K562 (cell line): Measurements from ENCODE around the gene FZD4. TPM values are rescaled to one million over a fixed set of nuclear protein-coding genes. Genes with fewer than 3 reads are reported as not detected.

Source experiments
- polyA plus RNA-seq, 8 experiments: library from polyadenylated mRNA; depleted of rRNA in 4 of 8; stranded (reverse) in 5 of 8; unstranded in 3 of 8; fragments of >200 nt; fragmentation: Nextera tagmentation in 2 of 8; fragmentation: Illumina TruSeq in 1 of 8; extraction: Ambion mirVana in 2 of 8; extraction: Trizol in 1 of 8; gene quantifications; 2 replicates each; pipeline versions ENCODE4 v1.2.1 to v1.2.3, GENCODE V29; 2011 to 2014; ENCODE audit warnings: inconsistent platforms in 1 of 8, missing spikeins in 1 of 8
- total RNA-seq, 7 experiments: library from RNA; depleted of rRNA in 6 of 7; stranded (reverse); fragments of >200 nt in 6 of 7; fragmentation: Illumina TruSeq in 2 of 7; extraction: Trizol in 2 of 7; gene quantifications; 2 replicates each; pipeline versions ENCODE4 v1.2.1 to v1.2.3, GENCODE V29; 2011 to 2021; ENCODE audit warnings: low replicate concordance in 1 of 7

FZD4 gene
- total and polyA plus RNA-seq, 9 of the 15 experiments (the other 6 are each of a cell fraction or from before 2014, with no cell fraction given), result 1.2 to 7.9 (median 5.8) TPM

Other genes starting within 250 kb of the FZD4 start
- 0.05 and 0.16 TPM in 2 replicates for gene PRSS23, start 154.9 kb downstream of the FZD4 start, total RNA-seq (2014; rRNA removed)
- 0.11 and 0.16 TPM in 2 replicates for gene PRSS23, start 154.9 kb downstream of the FZD4 start, total RNA-seq (2014; rRNA removed; fragmentation: Illumina TruSeq; extraction: Trizol)
- gene PRSS23, start 154.9 kb downstream of the FZD4 start, total RNA-seq (2015; rRNA removed; fragmentation: Illumina TruSeq; extraction: Trizol), result 0.14 and 0.23 TPM in 2 replicates
- 0.51 and 0.58 TPM in 2 replicates for gene PRSS23, start 154.9 kb downstream of the FZD4 start, total RNA-seq (2021)
- not detected in 2 replicates for gene PRSS23, start 154.9 kb downstream of the FZD4 start, polyA plus RNA-seq (2011; rRNA removed)
- gene PRSS23, start 154.9 kb downstream of the FZD4 start, polyA plus RNA-seq (2014; fragmentation: Illumina TruSeq; extraction: Trizol), result 0.19 and 0.24 TPM in 2 replicates
- under 1 TPM; 0.04 to 0.11 TPM for gene PRSS23, start 154.9 kb downstream of the FZD4 start, polyA plus RNA-seq (2014; fragmentation: Nextera tagmentation; extraction: Ambion mirVana)
- 0.03 TPM in 1 of 2 replicates, not detected in the other for gene PRSS23, start 154.9 kb downstream of the FZD4 start, polyA plus RNA-seq (2014; rRNA removed)
- gene TMEM135, start 82.5 kb upstream of the FZD4 start, total RNA-seq (2014; rRNA removed), result 17.3 and 18.1 TPM in 2 replicates
- 50.4 and 76.4 TPM in 2 replicates for gene TMEM135, start 82.5 kb upstream of the FZD4 start, total RNA-seq (2014; rRNA removed; fragmentation: Illumina TruSeq; extraction: Trizol)
- 39.5 and 53.6 TPM in 2 replicates for gene TMEM135, start 82.5 kb upstream of the FZD4 start, total RNA-seq (2015; rRNA removed; fragmentation: Illumina TruSeq; extraction: Trizol)
- 41.4 and 49.4 TPM in 2 replicates for gene TMEM135, start 82.5 kb upstream of the FZD4 start, total RNA-seq (2021)
- gene TMEM135, start 82.5 kb upstream of the FZD4 start, polyA plus RNA-seq (2011; rRNA removed), result 36.4 and 45.1 TPM in 2 replicates
- gene TMEM135, start 82.5 kb upstream of the FZD4 start, polyA plus RNA-seq (2014; fragmentation: Illumina TruSeq; extraction: Trizol), result 23.1 and 23.2 TPM in 2 replicates
- 10 to 100 TPM; 24.0 to 24.9 TPM for gene TMEM135, start 82.5 kb upstream of the FZD4 start, polyA plus RNA-seq (2014; fragmentation: Nextera tagmentation; extraction: Ambion mirVana)
- 17.7 and 19.6 TPM in 2 replicates for gene TMEM135, start 82.5 kb upstream of the FZD4 start, polyA plus RNA-seq (2014; rRNA removed)